ENCODE data around the gene PSMA7. TPM values are rescaled to one million over a fixed set of nuclear protein-coding genes. Genes with fewer than 3 reads are reported as not detected.
A peak's percentile ranks its signal among the peaks of the same experiment; 100 is the strongest.

The PSMA7 gene
- total and polyA plus RNA-seq, 2 of the 8 experiments (the other 6 are each of a cell fraction or from before 2014, with no cell fraction given) = 361 to 648 TPM

GRCh38 chr20:62123450-62124118 is 19.6 kb downstream of the PSMA7 start (continued):
- TF ChIP-seq ATF2 (IDR thresholded peaks at IDR 0.05; ENCODE audit: low read length) (no peak), CTBP2 (IDR thresholded peaks at IDR 0.05; ENCODE audit: borderline replicate concordance, insufficient read depth, insufficient read length, low read length) (no peak), CTCF (IDR thresholded peaks at IDR 0.05; ENCODE audit: control extremely low read depth in 1 of 3, insufficient read depth in 1 of 3, low read depth in 1 of 3, low read length in 3 of 3) (peak in 2 of 3 experiments; percentile 10 to 23; a peak in 2 of 4 replicates)
